Trophoblast cell (in vitro differentiated cells and primary cell): ENCODE measurements around the gene TCEA3.

ENCODE experiments used
- DNase-seq, 2 donors: peaks; one replicate each; pipeline ENCODE4 v3.0.0-alpha.2; 2016
- H2AFZ ChIP-seq: 2 replicates; pipeline ENCODE4 v1.6.1; 2013; ENCODE audit warnings: low read length, moderate library complexity, mild to moderate bottlenecking; ENCODE audit not compliant: insufficient read depth, poor library complexity
- H2AK5ac ChIP-seq: 2 replicates; pipeline ENCODE4 v1.6.1; 2013; ENCODE audit warnings: mild to moderate bottlenecking, low read length
- H2BK120ac ChIP-seq: 2 replicates; pipeline ENCODE4 v1.6.1; 2013; ENCODE audit warnings: low read length, mild to moderate bottlenecking, moderate library complexity; ENCODE audit not compliant: insufficient read depth, poor library complexity
- H2BK12ac ChIP-seq: 2 replicates; pipeline ENCODE4 v1.6.1; 2013; ENCODE audit warnings: mild to moderate bottlenecking, low read length, moderate library complexity
- H2BK5ac ChIP-seq: 2 replicates; pipeline ENCODE4 v1.6.1; 2013; ENCODE audit warnings: low read length, low read depth, moderate library complexity, mild to moderate bottlenecking; ENCODE audit not compliant: poor library complexity
- H3K14ac ChIP-seq: 2 replicates; pipeline ENCODE4 v1.6.1; 2013; ENCODE audit warnings: mild to moderate bottlenecking, low read length
- H3K18ac ChIP-seq: 2 replicates; pipeline ENCODE4 v1.6.1; 2013; ENCODE audit warnings: mild to moderate bottlenecking, low read length
- H3K23ac ChIP-seq: 2 replicates; pipeline ENCODE4 v1.6.1; 2013; ENCODE audit warnings: low read length
- H3K27ac ChIP-seq: 2 replicates; pipeline ENCODE4 v1.5.1; 2013; ENCODE audit warnings: low read depth, mild to moderate bottlenecking, inconsistent platforms, low read length, moderate library complexity
- H3K27me3 ChIP-seq: 2 replicates; pipeline ENCODE4 v1.6.1; 2013; ENCODE audit warnings: inconsistent platforms, mild to moderate bottlenecking, low read length, moderate library complexity; ENCODE audit not compliant: insufficient read depth
- H3K36me3 ChIP-seq, 2 experiments: 1 replicate in 1 of 2; 2 replicates in 1 of 2; pipeline ENCODE4 v1.6.1; 2013; ENCODE audit warnings: low read length in 2 of 2, mild to moderate bottlenecking in 2 of 2, moderate library complexity in 1 of 2; ENCODE audit not compliant: insufficient read depth in 2 of 2, control insufficient read depth in 1 of 2
- H3K4ac ChIP-seq: 2 replicates; pipeline ENCODE4 v1.6.1; 2013; ENCODE audit warnings: low read depth, mild to moderate bottlenecking, low read length, moderate library complexity
- H3K4me1 ChIP-seq, 2 experiments: 1 replicate in 1 of 2; 2 replicates in 1 of 2; pipeline ENCODE4 v1.6.1; 2013; ENCODE audit warnings: low read length in 2 of 2, mild to moderate bottlenecking in 2 of 2, moderate library complexity in 1 of 2; ENCODE audit not compliant: insufficient read depth in 2 of 2, control insufficient read depth in 1 of 2
- H3K4me2 ChIP-seq: 2 replicates; pipeline ENCODE4 v1.6.1; 2013; ENCODE audit warnings: inconsistent platforms, mild to moderate bottlenecking, low read length, moderate library complexity
- H3K4me3 ChIP-seq: 2 replicates; pipeline ENCODE4 v1.5.1; 2013; ENCODE audit warnings: mild to moderate bottlenecking, low read depth, low read length, inconsistent platforms
- H3K79me1 ChIP-seq: one replicate; pipeline ENCODE4 v1.6.1; 2013; ENCODE audit warnings: low read length
- H3K79me2 ChIP-seq: 2 replicates; pipeline ENCODE4 v1.6.1; 2013; ENCODE audit warnings: low read length, mild to moderate bottlenecking; ENCODE audit not compliant: control insufficient read depth, insufficient read depth, poor library complexity
- H3K9ac ChIP-seq: 2 replicates; pipeline ENCODE4 v1.6.1; 2013; ENCODE audit warnings: mild to moderate bottlenecking, low read length
- H3K9me3 ChIP-seq: 2 replicates; pipeline ENCODE4 v1.6.1; 2013; ENCODE audit warnings: low read depth, mild to moderate bottlenecking, control low read depth, inconsistent platforms, low read length; ENCODE audit not compliant: insufficient read depth
- H4K12ac ChIP-seq: 2 replicates; pipeline ENCODE4 v1.6.1; 2013; ENCODE audit warnings: low read depth, mild to moderate bottlenecking, low read length, moderate library complexity
- H4K8ac ChIP-seq: 2 replicates; pipeline ENCODE4 v1.6.1; 2013; ENCODE audit warnings: low read depth, mild to moderate bottlenecking, low read length, moderate library complexity
- H4K91ac ChIP-seq: one replicate; pipeline ENCODE4 v1.6.1; 2013; ENCODE audit warnings: low read depth, mild to moderate bottlenecking, low read length, moderate library complexity
- WGBS: extraction: QIAGEN DNeasy Blood & Tissue Kit; methylation state at CpG from one replicate; pipeline ENCODE4 v1.1.7; 2013; ENCODE audit warnings: missing lambda C conversion rate; ENCODE audit not compliant: insufficient read length, insufficient coverage; ENCODE audit errors: extremely low coverage; 5-methylcytosine and 5-hydroxymethylcytosine counted together

The TCEA3 gene

DNA sequence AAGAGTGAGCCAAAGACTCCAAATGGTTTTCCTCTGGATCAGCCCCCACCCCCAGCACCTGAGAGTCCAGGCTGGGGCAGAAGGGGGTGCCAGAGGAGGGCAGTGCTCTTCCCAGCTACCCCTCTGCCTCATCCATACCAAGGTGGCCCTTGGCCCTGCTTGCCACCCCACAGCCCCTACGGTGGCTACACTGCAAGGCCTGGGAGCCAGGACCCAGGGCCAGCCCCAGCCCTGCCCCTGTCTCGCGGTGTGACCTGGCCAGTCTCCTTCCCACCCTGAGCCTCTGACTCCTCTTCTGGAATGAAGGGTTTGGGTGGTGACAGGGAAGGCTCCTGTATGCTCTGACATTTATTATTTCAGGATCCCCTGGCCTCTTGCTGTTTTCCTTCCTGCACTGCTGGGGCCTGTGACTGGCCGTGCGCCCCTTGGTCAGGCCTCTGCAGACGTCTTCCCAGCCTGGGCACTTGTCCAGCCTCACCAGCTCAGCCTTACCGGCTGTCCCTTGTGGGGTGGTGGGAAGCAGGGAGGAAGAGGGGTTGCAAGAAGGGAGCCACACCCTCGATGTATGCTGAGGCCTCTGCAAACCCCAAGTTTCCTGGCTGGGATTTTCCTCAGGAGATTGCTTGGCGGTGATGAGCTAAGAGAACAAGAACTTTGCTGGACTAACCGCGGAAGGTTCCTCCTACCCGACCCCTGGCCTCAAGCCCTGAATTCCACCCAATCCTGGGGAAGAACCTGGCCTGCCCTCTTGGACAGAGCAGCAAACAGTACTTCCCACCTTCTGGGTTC is 45.9 kb upstream of the TCEA3 start:
- Histone ChIP-seq H3K18ac (peak overlapping the region; percentile 8), H3K9ac (no peak overlapping the region), H2BK120ac (no peak overlapping the region), H3K79me2 (no peaks in the 10 kb centered on the region), H4K8ac (no peak overlapping the region), H3K27me3 (no peaks in the 10 kb centered on the region), H4K12ac (no peak overlapping the region), H2BK5ac (no peak overlapping the region), H3K23ac (no peak overlapping the region), H3K27ac (no peak overlapping the region), H2AK5ac (no peak overlapping the region), H3K14ac (no peak overlapping the region), H3K4me2 (no peak overlapping the region), H3K36me3 (peaks cover 0 to 3% of the 10 kb centered on the region in 2 experiments), H3K4ac (no peak overlapping the region), H3K9me3 (no peaks in the 10 kb centered on the region), H2BK12ac (no peak overlapping the region), H2AFZ (no peak overlapping the region), H3K4me1 (peaks cover 8 to 14% of the 10 kb centered on the region in 2 experiments), H3K4me3 (no peak overlapping the region), H3K79me1 (no peaks in the 10 kb centered on the region), H4K91ac (no peak overlapping the region)
- no CpG with 5 or more reads among the region's 12 CpGs for WGBS
- DNase-seq = no peak

DNA sequence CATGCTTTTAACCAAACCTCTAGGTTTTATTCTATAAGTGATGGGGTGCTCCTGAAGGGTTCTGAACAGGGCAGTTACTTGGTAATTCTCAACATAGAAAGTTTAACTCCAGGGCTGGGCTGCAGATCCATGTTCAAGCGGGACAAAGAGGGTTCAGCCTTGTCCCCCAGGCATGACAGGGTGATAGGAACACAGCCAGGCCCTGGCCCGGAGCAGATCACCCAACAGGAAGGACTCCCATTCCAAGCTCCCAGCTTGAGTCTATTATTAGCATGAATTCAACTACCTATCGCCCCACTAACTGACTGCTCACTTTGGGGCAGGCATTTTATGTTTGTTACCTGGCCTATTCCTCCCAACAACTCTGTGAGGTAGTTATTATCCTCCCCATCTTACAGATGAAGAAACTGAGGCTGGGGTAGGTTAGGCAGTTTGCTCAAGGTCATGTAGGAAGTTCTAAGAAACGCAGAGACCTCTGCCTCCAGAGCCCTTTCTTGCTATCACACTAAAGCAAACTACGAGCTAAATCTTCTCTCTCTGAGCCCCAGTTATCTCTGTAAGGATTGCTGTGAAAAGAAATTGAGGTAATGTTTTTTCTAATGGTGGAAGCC is 44.9 kb upstream of the TCEA3 start:
- peaks cover 8 to 12% of the 10 kb centered on the region in 2 experiments for H3K4me1 ChIP-seq
- no peak overlapping the region for H2BK5ac ChIP-seq
- no peak for DNase-seq
- no peaks in the 10 kb centered on the region for H3K27me3 ChIP-seq
- no peak overlapping the region for H4K91ac ChIP-seq
- no peak overlapping the region for H2BK12ac ChIP-seq
- no peak overlapping the region for H3K4me3 ChIP-seq
- H4K12ac ChIP-seq = no peak overlapping the region
- no peak overlapping the region for H3K18ac ChIP-seq
- no peak overlapping the region for H3K9ac ChIP-seq
- no peaks in the 10 kb centered on the region for H3K9me3 ChIP-seq
- H3K4ac ChIP-seq = no peak overlapping the region
- H3K79me1 ChIP-seq = no peaks in the 10 kb centered on the region
- WGBS = no CpG with 5 or more reads among the region's 5 CpGs
- H3K79me2 ChIP-seq = no peaks in the 10 kb centered on the region
- H3K27ac ChIP-seq = no peak overlapping the region
- no peak overlapping the region for H3K14ac ChIP-seq
- H3K23ac ChIP-seq = no peak overlapping the region
- H3K4me2 ChIP-seq = no peak overlapping the region
- no peak overlapping the region for H2AK5ac ChIP-seq
- H2AFZ ChIP-seq = no peak overlapping the region
- H2BK120ac ChIP-seq = no peak overlapping the region
- H4K8ac ChIP-seq = no peak overlapping the region
- H3K36me3 ChIP-seq = peaks cover 0 to 3% of the 10 kb centered on the region in 2 experiments

DNA sequence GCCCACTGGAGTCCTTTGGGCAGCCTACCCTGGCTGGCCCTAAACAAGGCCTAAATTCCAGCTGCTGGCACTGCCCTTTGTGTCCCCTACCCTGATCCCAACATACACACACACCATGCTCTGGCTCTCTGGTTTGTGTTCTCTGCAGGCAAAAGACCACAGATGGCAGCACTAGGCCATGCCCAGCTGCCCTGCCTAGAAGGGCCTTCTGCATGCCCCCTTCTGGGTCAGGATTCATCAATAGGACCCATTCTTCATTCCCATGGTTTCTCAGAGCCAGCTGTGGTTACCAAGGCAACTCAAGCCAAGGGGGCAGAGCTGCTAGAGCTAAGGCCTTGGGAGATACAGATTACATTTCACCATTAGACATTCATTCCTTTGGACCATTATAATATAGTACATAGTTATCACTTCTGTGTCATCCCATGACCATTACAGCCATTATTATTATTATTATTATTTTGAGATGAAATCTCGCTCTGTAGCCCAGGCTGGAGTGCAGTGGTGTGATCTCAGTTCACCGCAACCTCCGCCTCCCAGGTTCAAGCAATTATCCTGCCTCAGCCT is 42.0 kb upstream of the TCEA3 start:
- Histone ChIP-seq H3K9ac (no peak overlapping the region), H3K27ac (no peak overlapping the region), H3K4me1 (peaks cover 6 to 8% of the 10 kb centered on the region in 2 experiments), H3K4me3 (no peak overlapping the region), H3K4me2 (no peak overlapping the region), H3K23ac (no peak overlapping the region), H2BK5ac (no peak overlapping the region), H4K8ac (no peak overlapping the region), H3K36me3 (no peaks in the 10 kb centered on the region), H3K27me3 (no peaks in the 10 kb centered on the region), H4K12ac (no peak overlapping the region), H3K9me3 (no peaks in the 10 kb centered on the region), H2BK12ac (no peak overlapping the region), H2AFZ (no peak overlapping the region), H3K14ac (no peak overlapping the region), H2BK120ac (no peak overlapping the region), H3K18ac (no peak overlapping the region), H4K91ac (no peak overlapping the region), H3K4ac (no peak overlapping the region), H2AK5ac (no peak overlapping the region), H3K79me2 (no peaks in the 10 kb centered on the region), H3K79me1 (no peaks in the 10 kb centered on the region)
- DNase-seq = no peak
- WGBS = no CpG with 5 or more reads among the region's 3 CpGs

DNA sequence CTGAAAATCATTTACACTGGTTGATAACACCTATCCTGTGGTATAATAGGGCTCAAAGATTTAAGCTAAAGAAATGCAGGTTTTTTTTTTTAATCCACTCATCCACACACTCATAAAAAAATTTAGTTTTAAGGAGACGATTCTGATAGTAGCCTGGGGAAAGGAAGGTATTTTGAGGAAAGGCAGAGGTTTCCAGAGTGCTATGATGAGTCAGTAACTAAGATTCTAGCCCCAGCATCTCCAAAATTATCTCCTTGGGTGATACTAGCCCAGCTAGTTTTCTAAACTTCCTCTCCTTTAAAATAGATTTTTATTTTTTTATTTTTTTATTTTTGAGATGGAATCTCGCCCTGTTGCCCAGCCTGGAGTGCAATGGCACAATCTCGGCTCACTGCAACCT is 38.7 kb upstream of the TCEA3 start:
- Histone ChIP-seq H3K4me1 (no peaks in the 10 kb centered on the region), H3K36me3 (no peaks in the 10 kb centered on the region), H2AK5ac (no peak overlapping the region), H4K12ac (no peak overlapping the region), H3K14ac (no peak overlapping the region), H3K27ac (no peak overlapping the region), H3K27me3 (no peaks in the 10 kb centered on the region), H2BK120ac (no peak overlapping the region), H3K18ac (no peak overlapping the region), H2BK5ac (no peak overlapping the region), H3K79me1 (no peaks in the 10 kb centered on the region), H3K4ac (no peak overlapping the region), H3K4me2 (no peak overlapping the region), H3K4me3 (no peak overlapping the region), H2AFZ (no peak overlapping the region), H3K23ac (no peak overlapping the region), H2BK12ac (no peak overlapping the region), H4K8ac (no peak overlapping the region), H3K9ac (no peak overlapping the region), H3K9me3 (no peaks in the 10 kb centered on the region), H4K91ac (no peak overlapping the region), H3K79me2 (no peaks in the 10 kb centered on the region)
- no CpG with 5 or more reads among the region's 3 CpGs for WGBS
- DNase-seq = peak in 1 of 2 donors; percentile 79
